Hypothalamus (tissue), 51 donors: ENCODE results near the gene DHX57.

Source experiments
- DNase-seq, 51 donors: peaks; one replicate each; lab custom pipeline; 2025; lab: John Stamatoyannopoulos, UW

The DHX57 gene

DNA sequence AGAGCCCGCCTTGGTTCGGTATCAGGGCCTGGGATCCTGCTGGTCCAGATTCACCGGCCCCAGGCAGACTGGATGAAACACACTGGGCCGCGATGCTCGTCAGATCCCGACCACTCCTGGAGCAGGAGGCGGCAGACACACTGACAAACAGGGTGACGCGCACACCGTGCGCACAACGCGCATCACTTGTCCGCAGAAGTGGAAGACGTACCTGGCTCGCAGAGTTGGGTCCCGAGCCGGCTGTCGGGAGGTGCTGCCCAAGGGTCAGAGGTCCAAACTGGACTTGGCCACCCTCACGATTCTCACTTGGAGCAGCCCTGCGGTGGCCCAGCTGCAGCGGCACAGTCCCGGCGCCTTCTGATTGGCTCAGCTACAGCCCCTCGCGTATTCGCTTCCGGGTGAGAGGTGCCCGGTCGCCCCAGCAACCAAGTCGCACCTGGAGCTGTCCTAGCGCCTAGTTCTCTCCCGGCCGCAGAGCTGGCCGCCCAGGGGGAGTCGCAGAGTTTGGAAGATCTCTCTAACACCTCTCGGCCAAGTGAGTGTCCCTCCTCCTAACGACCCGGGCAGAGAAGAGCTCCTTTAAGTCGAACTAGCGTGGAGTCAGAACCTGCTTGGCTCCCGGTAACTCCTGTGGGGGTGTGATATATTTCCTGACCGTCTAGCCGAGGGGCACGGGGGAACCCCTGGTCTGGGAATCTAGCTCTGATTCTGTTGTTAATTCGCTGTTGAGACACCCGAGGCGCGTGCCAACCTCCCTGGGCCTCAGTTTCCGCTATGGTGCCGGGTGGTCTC is at the start of gene DHX57, which contains the start of gene MORN2:
TSS of gene DHX57 (minus strand) at position 359 of the 792 bp plus-strand sequence. CDS start 7,529 bp downstream, outside the sequence.
TSS of gene MORN2 (plus strand) at position 401 of the 792 bp plus-strand sequence.
- peak; percentile 17 to 90 (median 77) for DNase-seq

DNA sequence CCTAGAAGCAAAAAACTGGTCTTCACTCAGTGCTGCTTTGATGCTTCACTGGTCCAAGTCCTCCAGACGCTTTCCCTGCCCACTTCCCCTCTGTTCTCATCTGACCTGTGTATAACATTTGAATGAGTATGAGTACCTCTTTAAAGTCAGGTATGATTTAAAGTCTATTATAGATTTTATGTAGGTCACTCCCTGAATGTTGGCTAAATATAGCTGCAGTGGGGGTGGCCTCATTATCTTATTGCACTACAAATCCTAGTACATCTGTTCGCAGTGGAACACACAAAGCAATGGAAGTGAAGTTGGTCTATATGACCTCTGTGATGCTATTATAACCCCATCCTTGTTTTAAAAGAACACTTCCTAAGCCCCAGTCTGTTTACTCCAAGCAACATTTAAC is 47.2 kb upstream of the DHX57 start:
- no peak for DNase-seq

GRCh38 chr2:38922389-38922788 is 46.7 kb upstream of the DHX57 start:
- no peak for DNase-seq

GRCh38 chr2:38912619-38913018 is 36.9 kb upstream of the DHX57 start:
- no peak for DNase-seq

DNA sequence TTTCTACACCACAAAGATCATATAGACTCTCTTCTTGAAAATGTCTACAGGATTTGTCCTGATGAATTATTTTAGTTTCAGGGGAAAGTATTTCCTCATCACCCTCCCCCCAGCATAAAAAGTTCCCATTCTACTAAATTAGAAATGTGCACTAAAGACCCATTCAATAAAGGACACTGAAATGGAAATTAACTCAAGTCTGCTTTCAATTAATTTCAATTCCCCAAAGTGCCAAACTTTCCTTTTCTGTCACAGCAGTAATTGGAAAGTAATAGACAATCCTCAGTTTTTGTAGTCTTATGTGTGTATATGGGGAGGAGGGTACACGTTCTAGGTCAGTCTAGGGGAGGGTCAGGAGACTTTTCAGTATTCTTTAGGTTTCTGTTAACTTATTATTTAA is 35.5 kb upstream of the DHX57 start:
- no peak for DNase-seq

GRCh38 chr2:38909872-38910271 is 34.1 kb upstream of the DHX57 start:
- DNase-seq, result no peak

DNA sequence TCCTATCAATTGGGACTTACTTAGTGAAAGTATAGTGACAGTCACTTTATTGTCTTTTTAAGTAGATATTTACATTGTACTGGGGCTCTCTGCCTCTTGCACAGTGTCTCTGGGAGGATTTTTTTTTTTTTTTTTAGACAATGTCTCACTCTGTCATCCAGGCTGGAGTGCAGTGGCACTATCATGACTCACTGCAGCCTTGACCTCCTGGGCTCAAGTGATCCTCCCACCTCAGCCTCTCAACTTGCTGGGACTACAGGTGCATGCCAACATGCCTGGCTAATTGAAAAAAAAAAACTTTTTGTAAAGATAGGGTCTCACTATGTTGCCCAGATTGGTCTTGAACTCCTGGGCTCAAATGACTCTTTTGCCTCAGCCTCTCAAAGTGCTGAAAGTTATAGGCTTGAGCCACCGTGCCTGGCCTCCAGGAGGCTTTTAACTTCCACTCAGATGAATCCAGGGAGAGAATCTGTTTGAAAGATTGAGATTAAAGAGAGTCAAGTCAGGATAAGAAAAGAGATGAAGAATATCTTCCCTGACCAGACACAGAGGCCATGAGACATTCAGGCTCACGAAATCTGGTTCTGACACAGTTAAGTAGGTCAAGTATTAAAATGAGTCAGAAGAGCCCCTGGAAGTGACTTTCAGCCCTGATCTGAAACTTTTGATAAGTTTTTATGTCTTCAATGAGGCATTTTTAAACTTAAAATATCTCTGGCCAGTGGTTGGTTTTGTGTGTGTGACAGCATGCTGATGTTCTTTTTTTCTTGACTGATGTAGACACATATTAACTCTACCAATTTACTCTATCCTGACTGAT is 32.2 kb upstream of the DHX57 start:
- DNase-seq, result no peak

GRCh38 chr2:38907242-38907641 is 31.5 kb upstream of the DHX57 start:
- no peak for DNase-seq

GRCh38 chr2:38905251-38905650 is 29.5 kb upstream of the DHX57 start:
- no peak for DNase-seq

DNA sequence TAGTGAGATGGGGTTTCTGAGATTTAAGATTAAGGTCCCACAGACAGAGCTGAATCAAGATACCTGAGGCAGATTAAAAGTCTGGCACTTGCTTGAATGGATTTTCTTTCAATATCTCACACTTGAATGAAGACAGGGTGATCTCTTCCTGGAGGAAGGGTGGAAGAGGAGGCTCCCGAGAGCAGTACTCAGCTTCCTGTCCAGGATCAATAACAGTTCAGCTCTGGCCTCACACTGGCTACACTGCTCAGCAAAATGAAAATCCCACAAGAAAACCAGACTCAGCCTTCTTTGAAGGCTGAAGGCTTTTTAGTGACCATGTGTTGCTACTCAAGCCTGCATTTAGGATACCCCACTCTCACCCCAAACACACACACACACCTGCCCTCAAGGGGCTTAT is 25.0 kb upstream of the DHX57 start:
- DNase-seq, result no peak

DNA sequence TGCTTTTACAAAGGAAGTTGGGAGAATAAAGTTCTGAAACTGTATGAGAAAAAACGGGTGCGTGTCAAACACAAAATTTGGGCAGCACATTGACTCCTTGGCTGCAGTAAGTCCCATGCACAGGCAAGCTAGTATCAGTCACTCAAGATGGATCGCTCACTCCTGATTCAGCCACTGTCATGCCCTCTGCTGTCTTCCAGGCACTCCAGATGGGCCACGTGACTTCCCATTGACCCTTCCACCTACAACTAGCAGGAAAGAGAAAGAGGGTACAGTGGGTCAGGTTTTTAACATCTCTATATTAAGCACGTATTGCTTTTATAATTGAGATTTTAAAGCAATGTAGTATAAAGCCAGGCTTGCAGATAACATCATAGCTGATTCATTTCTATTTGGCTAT is 22.5 kb upstream of the DHX57 start:
- DNase-seq, result no peak

- no peak for DNase-seq
Measured at GRCh38 chr2:38892819-38893218, 17.1 kb upstream of the DHX57 start.

- DNase-seq, result no peak
Measured at GRCh38 chr2:38889575-38889974, 13.8 kb upstream of the DHX57 start, which contains the start of gene ARHGEF33. Gene ARHGEF33, plus strand, starts transcription at chr2:38889875. Its CDS starts 29,573 bp downstream, at chr2:38919448.

- no peak for DNase-seq
Measured at GRCh38 chr2:38889045-38889444, 13.3 kb upstream of the DHX57 start.

- no peak for DNase-seq
Measured at GRCh38 chr2:38887902-38888554, 12.3 kb upstream of the DHX57 start.

DNA sequence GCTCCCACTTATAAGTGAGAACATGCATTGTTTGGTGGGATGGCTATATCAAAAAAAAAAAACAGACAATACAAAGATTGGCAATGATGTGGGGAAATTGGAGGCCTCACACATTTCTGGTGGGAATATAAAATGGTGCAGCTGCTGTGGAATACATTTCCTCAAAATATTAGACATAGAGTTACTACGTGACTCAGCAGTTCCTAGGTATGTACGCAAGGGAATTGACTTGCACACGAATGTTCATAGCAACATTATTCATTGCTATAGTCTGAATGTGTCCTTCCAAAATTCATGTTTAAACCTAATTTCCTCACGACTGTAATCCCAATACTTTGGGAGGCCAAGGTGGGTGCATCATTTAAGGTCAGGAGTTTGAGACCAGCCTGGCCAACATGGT is 11.6 kb upstream of the DHX57 start:
- no peak for DNase-seq

GRCh38 chr2:38886063-38886462 is 10.3 kb upstream of the DHX57 start:
- DNase-seq, result no peak

DNA sequence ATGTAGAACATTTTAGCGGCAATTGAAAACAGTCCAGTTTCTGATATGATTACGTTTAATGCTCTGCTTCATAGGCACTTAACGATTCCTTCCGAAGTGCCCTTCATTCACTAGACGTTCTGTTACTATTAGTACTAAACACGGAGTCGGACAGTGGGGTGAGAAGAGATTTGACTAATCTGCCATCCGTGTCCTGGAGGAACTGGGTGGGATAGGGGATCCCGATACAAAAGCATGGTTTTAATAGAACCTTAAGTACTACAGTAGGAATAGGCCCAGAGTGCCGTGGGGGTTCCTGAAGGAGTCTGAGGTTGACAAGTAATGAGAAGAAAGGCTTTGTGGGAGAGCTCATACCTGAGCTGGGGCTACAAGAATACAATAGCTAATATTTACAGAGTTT is 673 bp upstream of the DHX57 start:
- peak in 1 of 51 donors; percentile 1 for DNase-seq

- DNase-seq, result peak in 2 of 51 donors; percentile 27 to 49
Measured at GRCh38 chr2:38875227-38875575, 533 bp downstream of the DHX57 start.

- no peak for DNase-seq
Measured at GRCh38 chr2:38873763-38874162, 2.0 kb downstream of the DHX57 start.

DNA sequence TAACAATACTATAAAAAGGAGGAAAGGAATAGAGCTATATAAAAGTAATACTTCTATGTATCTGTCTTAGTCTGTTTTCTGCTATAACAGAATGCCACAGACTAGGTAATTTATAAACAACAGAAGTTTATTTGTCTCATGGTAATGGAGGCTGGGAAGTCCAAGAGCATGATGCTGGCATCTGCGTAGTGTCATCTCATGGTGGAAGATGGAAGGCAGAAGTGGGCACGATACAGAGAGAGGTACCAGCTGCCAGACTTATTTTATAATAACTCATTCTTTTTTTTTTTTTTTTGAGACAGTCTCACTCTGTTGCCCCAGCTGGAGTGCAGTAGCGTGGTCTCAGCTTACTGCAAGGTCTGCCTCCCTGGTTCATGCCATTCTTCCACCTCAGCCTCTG is 4.3 kb downstream of the DHX57 start:
- no peak for DNase-seq
